GM12878 (cell line): ENCODE results near the gene LRP1B. TPM values are rescaled to one million over a fixed set of nuclear protein-coding genes. Genes with fewer than 3 reads are reported as not detected.

Experiments
- ATAC-seq: fragments of 200-7000 bp; cut with Tn5 transposase; 3 replicates; pipeline ENCODE4 v1.9.1; 2020; ENCODE audit warnings: mild to moderate bottlenecking, moderate library complexity
- BruUV-seq: library from RNA; stranded (reverse); fragments of 400-500 nt; replicated peaks from 2 replicates; lab custom pipeline; 2021; lab: Mats Ljungman, UMichigan
- CTCF ChIA-PET: fragments of 300-600 bp; sonication (Branson Sonifier 250); formaldehyde crosslinking; extraction: SDS; loops from one replicate; lab custom pipeline; 2021; ENCODE audit warnings: inconsistent platforms; lab: Yijun Ruan, JAX
- POLR2A ChIA-PET: fragments of 350-600 bp; formaldehyde crosslinking; extraction: SDS; loops from one replicate; lab custom pipeline; 2021; ENCODE audit warnings: inconsistent platforms; lab: Charles Lee
- RAD21 ChIA-PET: fragments of 300-600 bp; sonication (Branson Sonifier 250); formaldehyde crosslinking; loops from one replicate; lab custom pipeline; 2023; ENCODE audit warnings: antibody characterized with exemption; ENCODE audit not compliant: unreplicated experiment; lab: Charles Lee
- SMC1A ChIA-PET: fragments of 300-600 bp; sonication (Branson Sonifier 250); formaldehyde crosslinking; loops from one replicate; lab custom pipeline; 2023; ENCODE audit not compliant: unreplicated experiment, uncharacterized antibody; lab: Charles Lee
- DNase-seq: peaks from one replicate; pipeline ENCODE4 v3.0.0-alpha.2; 2011; ENCODE audit warnings: low read depth, low spot score
- FAIRE-seq: peaks from 3 replicates; lab custom pipeline; 2011; peaks lifted over from hg19 to GRCh38; lab: Jason Lieb, UNC
- H2AFZ ChIP-seq: 2 replicates; pipeline ENCODE4 v1.6.0; 2011; ENCODE audit warnings: low read depth, low read length, control low read depth; ENCODE audit not compliant: control insufficient read depth
- H3K27ac ChIP-seq: 2 replicates; pipeline ENCODE4 v1.5.1; 2011; ENCODE audit warnings: control low read depth; ENCODE audit not compliant: control insufficient read depth, insufficient read depth
- H3K27me3 ChIP-seq, 2 experiments: replicated peaks in 1 of 2; 2 replicates each; pipeline versions ENCODE4 v1.6.0 to v1.6.1; 2011; ENCODE audit warnings: low read length in 1 of 2; ENCODE audit not compliant: control insufficient read depth in 2 of 2, insufficient read depth in 2 of 2
- H3K36me3 ChIP-seq, 2 experiments: 2 replicates each; pipeline ENCODE4 v1.5.1; 2011; ENCODE audit warnings: low read length in 1 of 2; ENCODE audit not compliant: control insufficient read depth in 2 of 2, insufficient read depth in 2 of 2
- H3K4me1 ChIP-seq: 2 replicates; pipeline ENCODE4 v1.6.1; 2011; ENCODE audit warnings: mild to moderate bottlenecking, low read length, moderate library complexity, mixed read lengths; ENCODE audit not compliant: control insufficient read depth, insufficient read depth
- H3K4me2 ChIP-seq: 2 replicates; pipeline ENCODE4 v1.6.0; 2011; ENCODE audit warnings: control low read depth; ENCODE audit not compliant: control insufficient read depth, insufficient read depth
- H3K4me3 ChIP-seq: fragments of 200-600 bp; sonication (generic); 2 replicates; pipeline ENCODE4 v1.5.1; 2016
- H3K79me2 ChIP-seq: 2 replicates; pipeline ENCODE4 v1.6.0; 2011; ENCODE audit warnings: low read length; ENCODE audit not compliant: control insufficient read depth, insufficient read depth
- H3K9ac ChIP-seq: 2 replicates; pipeline ENCODE4 v1.8.0; 2011; ENCODE audit warnings: low read length, control low read depth, mixed read lengths; ENCODE audit not compliant: control insufficient read depth, insufficient read depth
- H3K9me3 ChIP-seq: replicated peaks from 3 replicates; pipeline ENCODE4 v1.5.1; 2011; ENCODE audit warnings: mild to moderate bottlenecking, low read length; ENCODE audit not compliant: control insufficient read depth, insufficient read depth
- H4K20me1 ChIP-seq: 2 replicates; pipeline ENCODE4 v1.6.0; 2011; ENCODE audit not compliant: control insufficient read depth, insufficient read depth
- BCLAF1 ChIP-seq: fragments of 450-650 bp; IDR thresholded peaks from 2 replicates; pipeline ENCODE4 v1.6.1; 2017; ENCODE audit warnings: antibody characterized with exemption, mild to moderate bottlenecking, moderate library complexity
- IRF3 ChIP-seq: fragments of 450-650 bp; IDR thresholded peaks from 2 replicates; pipeline ENCODE4 v1.6.1; 2014; ENCODE audit warnings: mild to moderate bottlenecking
- IRF4 ChIP-seq: IDR thresholded peaks from 2 replicates; pipeline ENCODE4 v1.6.1; 2011; ENCODE audit warnings: low read depth, low read length
- NKRF ChIP-seq: fragments of 450-650 bp; conservative IDR thresholded peaks from 2 replicates; pipeline ENCODE4 v1.6.1; 2017; ENCODE audit warnings: mild to moderate bottlenecking, moderate library complexity
- POLR2A ChIP-seq: IDR thresholded peaks from 2 replicates; pipeline ENCODE4 v1.6.1; 2011; ENCODE audit warnings: low read depth, mild to moderate bottlenecking, low read length
- REST ChIP-seq: IDR thresholded peaks from 2 replicates; pipeline ENCODE4 v1.6.1; 2012; ENCODE audit warnings: mild to moderate bottlenecking, low read depth, low read length
- ZBED1 ChIP-seq: IDR thresholded peaks from 2 replicates; pipeline ENCODE4 v1.6.1; 2016; ENCODE audit warnings: borderline replicate concordance
- ZBTB33 ChIP-seq: fragments of 450-650 bp; IDR thresholded peaks from 2 replicates; pipeline ENCODE4 v1.6.1; 2017; ENCODE audit warnings: mild to moderate bottlenecking
- ZNF384 ChIP-seq: IDR thresholded peaks from 2 replicates; pipeline ENCODE4 v1.6.1; 2012; ENCODE audit warnings: low read depth, mild to moderate bottlenecking, low read length, improper control_type of control experiment, borderline replicate concordance
- WGBS: methylation state at CpG from one replicate; pipeline ENCODE4 v1.1.6; 2016; ENCODE audit warnings: low lambda C conversion rate; ENCODE audit not compliant: insufficient replicate concordance, insufficient coverage; ENCODE audit errors: missing lambda C conversion rate; 5-methylcytosine and 5-hydroxymethylcytosine counted together
- in situ Hi-C: fragments of 300-500 bp; cut with MboI; formaldehyde crosslinking; loops from 9 replicates; pipeline ENCODE4 v1.14.3; 2018; ENCODE audit warnings: mixed read lengths
- intact Hi-C: fragments of 100-400 bp; cut with micrococcal nuclease; formaldehyde crosslinking; loops from one replicate; pipeline ENCODE4 v1.14.2; 2022; ENCODE audit not compliant: unreplicated experiment
- polyA plus RNA-seq, 11 experiments: library from polyadenylated mRNA; depleted of rRNA in 4 of 11; unstranded in 6 of 11; stranded (reverse) in 5 of 11; fragments of >200 nt; fragmentation: Nextera tagmentation in 4 of 11; fragmentation: Illumina TruSeq in 1 of 11; extraction: Ambion mirVana in 4 of 11; extraction: Trizol in 1 of 11; gene quantifications; 1 replicate in 1 of 11; 2 replicates in 10 of 11; pipeline versions ENCODE4 v1.2.1 to v1.2.3, GENCODE V29; 2011 to 2016; ENCODE audit warnings: inconsistent platforms in 2 of 11, missing spikeins in 2 of 11, low read depth in 1 of 11
- total RNA-seq, 4 experiments: library from RNA; depleted of rRNA in 3 of 4; stranded (reverse); fragments of >200 nt in 3 of 4; fragmentation: Illumina TruSeq in 1 of 4; extraction: Trizol in 1 of 4; gene quantifications; 2 replicates each; pipeline versions ENCODE4 v1.2.1 to v1.2.3, GENCODE V29; 2013 to 2021

Gene LRP1B
- total and polyA plus RNA-seq, 10 of the 15 experiments (the other 5 are each of a cell fraction or from before 2014, with no cell fraction given), result under 0.01 to 0.06 (median 0.03) TPM; not detected in 5

- TF ChIP-seq ZNF384 (no peak), REST (no peak), BCLAF1 (no peak)
Observed at GRCh38 chr2:141393214-141393545, 737.6 kb downstream of the LRP1B start (continued).

- POLR2A ChIA-PET, result no interaction called here
- H3K4me1 ChIP-seq, result no peaks in the 10 kb centered on the region
- H3K4me3 ChIP-seq, result no peak overlapping the region
- no peaks in the 10 kb centered on the region for H3K9me3 ChIP-seq
- H3K4me2 ChIP-seq, result no peak overlapping the region
- DNase-seq, result no peak
- 2% methylated on average over 5 of the region's 5 CpGs for WGBS
- no peak overlapping the region for H3K9ac ChIP-seq
- no peak overlapping the region for H2AFZ ChIP-seq
- H4K20me1 ChIP-seq, result no peaks in the 10 kb centered on the region
- ATAC-seq, result no peak
- H3K79me2 ChIP-seq, result no peaks in the 10 kb centered on the region
- no TSS peak for BruUV-seq
- intact Hi-C loops (no loop called here), in situ Hi-C loops (no loop called here)
- no peaks in the 10 kb centered on the region for H3K27me3 ChIP-seq
- no peak for FAIRE-seq
- SMC1A ChIA-PET, result no interaction called here
- no peak overlapping the region for H3K27ac ChIP-seq
- CTCF ChIA-PET, result no interaction called here
- H3K36me3 ChIP-seq, result no peaks in the 10 kb centered on the region
- RAD21 ChIA-PET, result no interaction called here
- TF ChIP-seq IRF3 (no peak), IRF4 (no peak), POLR2A (no peak), NKRF (no peak), ZBTB33 (no peak), ZBED1 (no peak)
Observed at GRCh38 chr2:141392517-141393213, 738.2 kb downstream of the LRP1B start.
